ENCODE data around the gene CDKAL1. TPM values are rescaled to one million over a fixed set of nuclear protein-coding genes. Genes with fewer than 3 reads are reported as not detected.

CDKAL1 gene
- total and polyA plus RNA-seq, 2 of the 13 experiments (the other 11 are each of a cell fraction or from before 2014, with no cell fraction given): 9.5 to 27.7 TPM

GRCh38 chr6:21045135-21045700, 511.0 kb downstream of the CDKAL1 start (continued):
- TF ChIP-seq REXO4 (CRISPR knock-in tag; IDR thresholded peaks at IDR 0.05; ENCODE audit: borderline replicate concordance) (no peak), RBM22 (optimal IDR thresholded peaks at IDR 0.05; ENCODE audit: low read length) (no peak), ZNF484 (CRISPR knock-in tag; IDR thresholded peaks at IDR 0.05; ENCODE audit: borderline replicate concordance, low read depth) (no peak), ZNF850 (CRISPR knock-in tag; conservative IDR thresholded peaks at IDR 0.05) (no peak), POLR2AphosphoS2 (IDR thresholded peaks at IDR 0.05; ENCODE audit: low read depth, low read length) (no peak), SSRP1 (CRISPR knock-in tag; IDR thresholded peaks at IDR 0.05) (no peak), ZGPAT (CRISPR knock-in tag; IDR thresholded peaks at IDR 0.05) (no peak; the same call in 1 of the 2 replicates), STAG1 (CRISPR knock-in tag; IDR thresholded peaks at IDR 0.05) (no peak), SNAI1 (CRISPR knock-in tag; IDR thresholded peaks at IDR 0.05; ENCODE audit: borderline replicate concordance) (no peak), ZSCAN22 (CRISPR knock-in tag; IDR thresholded peaks at IDR 0.05) (no peak), IKZF4 (CRISPR knock-in tag; IDR thresholded peaks at IDR 0.05; ENCODE audit: borderline replicate concordance, low read depth, not compliant biosample characterization) (no peak), ZNF432 (CRISPR knock-in tag; IDR thresholded peaks at IDR 0.05; ENCODE audit: borderline replicate concordance) (no peak), KDM5B (CRISPR knock-in tag; IDR thresholded peaks at IDR 0.05; ENCODE audit: borderline replicate concordance) (no peak), SP5 (CRISPR knock-in tag; IDR thresholded peaks at IDR 0.05; ENCODE audit: borderline replicate concordance, low read depth) (no peak), ZNF556 (CRISPR knock-in tag; IDR thresholded peaks at IDR 0.05; ENCODE audit: borderline replicate concordance) (peak; percentile 38; the same call in 1 of the 2 replicates), HMGA1 (CRISPR knock-in tag; conservative IDR thresholded peaks at IDR 0.05) (no peak), NRL (CRISPR knock-in tag; IDR thresholded peaks at IDR 0.05; ENCODE audit: borderline replicate concordance) (no peak), ZNF670 (CRISPR knock-in tag; IDR thresholded peaks at IDR 0.05; ENCODE audit: borderline replicate concordance) (no peak), FOXA3 (CRISPR knock-in tag; IDR thresholded peaks at IDR 0.05) (0 out of 2 replicates have a peak, but pooled peaks have one; percentile 36), PCBP1 (IDR thresholded peaks at IDR 0.05; ENCODE audit: borderline replicate concordance, low read depth, low read length) (no peak), MLX (CRISPR knock-in tag; IDR thresholded peaks at IDR 0.05) (no peak), ZNF460 (CRISPR knock-in tag; IDR thresholded peaks at IDR 0.05; ENCODE audit: borderline replicate concordance) (no peak), CCAR2 (optimal IDR thresholded peaks at IDR 0.05; ENCODE audit: low read depth, low read length) (no peak), MTF1 (CRISPR knock-in tag; IDR thresholded peaks at IDR 0.05) (no peak), ZNF276 (CRISPR knock-in tag; IDR thresholded peaks at IDR 0.05; ENCODE audit: low read depth) (no peak), LCORL (IDR thresholded peaks at IDR 0.05) (no peak), LCORL (CRISPR knock-in tag; IDR thresholded peaks at IDR 0.05) (peak; percentile 76; the same call in 1 of the 2 replicates), ZMYM4 (CRISPR knock-in tag; IDR thresholded peaks at IDR 0.05) (peak; percentile 30; the same call in 1 of the 2 replicates)
